Fibroblast of villous mesenchyme (primary cell): ENCODE measurements around the gene TADA1. TPM values are rescaled to one million over a fixed set of nuclear protein-coding genes. Genes with fewer than 3 reads are reported as not detected.
A peak's percentile ranks its signal among the peaks of the same experiment; 100 is the strongest.

Experiments used
- DNase-seq: peaks from one replicate; pipeline ENCODE4 v3.0.0-alpha.2; 2010; ENCODE audit warnings: low read depth
- H3K4me3 ChIP-seq: 2 replicates; pipeline ENCODE4 v1.5.1; 2011; ENCODE audit warnings: low read depth, mild to moderate bottlenecking, low read length
- CTCF ChIP-seq: IDR thresholded peaks from 2 replicates; pipeline ENCODE4 v1.5.1; 2012; ENCODE audit warnings: low read depth, mild to moderate bottlenecking, low read length; ENCODE audit not compliant: insufficient read depth
- total RNA-seq: library from RNA; depleted of rRNA; stranded (reverse); fragments of >200 nt; gene quantifications from 2 replicates; pipeline ENCODE4 v1.2.3, GENCODE V29; 2012

The TADA1 gene
- total RNA-seq, 1 donor, result 16.0 TPM

GRCh38 chr1:166844791-166845190 lies 31.3 kb downstream of the TADA1 start:
- no peak overlapping the region for H3K4me3 ChIP-seq
- DNase-seq, result peak; percentile 3
- TF ChIP-seq CTCF, result no peak

GRCh38 chr1:166843769-166844596 lies 32.1 kb downstream of the TADA1 start:
- no peak for TF ChIP-seq CTCF
- H3K4me3 ChIP-seq, result no peak overlapping the region
- DNase-seq, result peak; percentile 64

- DNase-seq, result no peak
- no peak for TF ChIP-seq CTCF
- no peak overlapping the region for H3K4me3 ChIP-seq
These were observed 32.7 kb downstream of the TADA1 start for GRCh38 chr1:166843322-166843721.

- no peak for TF ChIP-seq CTCF
- peak overlapping the region; percentile 73 for H3K4me3 ChIP-seq
- peak; percentile 56 for DNase-seq
These were observed 35.5 kb downstream of the TADA1 start for GRCh38 chr1:166840309-166841274.

GRCh38 chr1:166839600-166840308 lies 36.3 kb downstream of the TADA1 start:
- peak overlapping the region; percentile 73 for H3K4me3 ChIP-seq
- no peak for TF ChIP-seq CTCF
- DNase-seq, result peak; percentile 34
